Thymus (tissue), 11 donors: ENCODE results near the gene PPARG. TPM values are rescaled to one million over a fixed set of nuclear protein-coding genes. Genes with fewer than 3 reads are reported as not detected.

Experiments used
- DNase-seq, 9 donors: peaks; one replicate each; pipeline ENCODE4 v3.0.0-alpha.2; 2013; ENCODE audit warnings: low spot score in 9 of 9, low read depth in 6 of 9, missing footprints in 1 of 9
- H3K27ac ChIP-seq, 2 donors: one replicate each; pipeline ENCODE4 v1.5.1; 2013; ENCODE audit warnings: control low read depth in 1 of 2, low read depth in 1 of 2, low read length in 1 of 2, mild to moderate bottlenecking in 1 of 2, moderate library complexity in 1 of 2
- H3K27me3 ChIP-seq, 2 donors: one replicate each; pipeline ENCODE4 v1.5.1; 2013; ENCODE audit warnings: low read length in 1 of 2; ENCODE audit not compliant: control insufficient read depth in 2 of 2, insufficient read depth in 1 of 2
- H3K36me3 ChIP-seq, 2 donors: one replicate each; pipeline ENCODE4 v1.5.1; 2013; ENCODE audit warnings: low read length in 1 of 2, mild to moderate bottlenecking in 1 of 2, moderate library complexity in 1 of 2; ENCODE audit not compliant: control insufficient read depth in 2 of 2, insufficient read depth in 2 of 2
- H3K4me1 ChIP-seq, 2 donors: one replicate each; pipeline ENCODE4 v1.5.1; 2013; ENCODE audit warnings: low read length in 2 of 2; ENCODE audit not compliant: control insufficient read depth in 2 of 2, insufficient read depth in 2 of 2
- H3K4me3 ChIP-seq, 2 donors: one replicate each; pipeline ENCODE4 v1.5.1; 2013; ENCODE audit warnings: low read length in 2 of 2, control low read depth in 1 of 2, mild to moderate bottlenecking in 1 of 2
- H3K9me3 ChIP-seq, 2 donors: one replicate each; pipeline ENCODE4 v1.5.1; 2013; ENCODE audit warnings: low read length in 1 of 2, mild to moderate bottlenecking in 1 of 2; ENCODE audit not compliant: control insufficient read depth in 2 of 2, insufficient read depth in 1 of 2
- WGBS: extraction: QIAGEN DNeasy Blood & Tissue Kit; methylation state at CpG from one replicate; pipeline ENCODE4 v1.1.7; 2013; 5-methylcytosine and 5-hydroxymethylcytosine counted together
- polyA plus RNA-seq: library from polyadenylated mRNA; stranded (reverse); fragments of 200-250 nt; gene quantifications from one replicate; pipeline ENCODE4 v1.2.3, GENCODE V29; 2013
- total RNA-seq: library from RNA; stranded (reverse); fragments of 120-200 nt; gene quantifications from one replicate; pipeline ENCODE4 v1.2.4, GENCODE V29; 2013
- donor health status: healthy.

Gene PPARG
- total and polyA plus RNA-seq, 2 donors: 4.3 to 8.8 TPM

DNA sequence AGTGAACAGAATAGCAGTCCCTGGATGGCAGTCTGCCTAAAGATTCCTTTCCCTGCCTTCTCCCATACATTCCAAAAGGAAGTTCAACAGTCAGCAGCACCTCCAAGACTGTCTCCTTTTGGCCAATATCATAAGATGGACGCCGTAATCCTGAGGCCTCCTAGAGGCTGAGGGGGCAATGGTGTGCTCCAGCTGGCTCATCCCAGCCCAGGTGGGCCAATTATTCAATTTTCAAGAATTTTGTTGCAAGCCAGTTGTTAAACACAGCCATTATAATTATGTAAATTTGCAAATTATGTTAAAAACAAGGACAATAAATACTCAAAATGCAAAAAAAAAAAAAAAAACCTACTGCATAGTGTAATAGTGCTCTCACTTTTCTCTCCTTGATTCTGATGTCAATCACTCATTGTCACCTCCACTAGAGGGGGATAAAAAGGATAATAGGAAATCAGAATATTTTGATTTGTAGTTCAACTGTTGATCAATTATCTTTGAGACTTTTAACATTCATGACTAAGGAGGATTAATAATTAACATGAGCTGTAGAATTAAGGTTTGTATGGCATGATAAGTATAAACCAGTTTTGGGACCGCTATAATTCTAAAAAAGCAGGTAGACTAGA, 40.1 kb downstream of the PPARG start:
- no peaks in the 10 kb centered on the region for H3K27me3 ChIP-seq
- H3K36me3 ChIP-seq: no peaks in the 10 kb centered on the region
- no peak for DNase-seq
- no peaks in the 10 kb centered on the region for H3K9me3 ChIP-seq
- no peak overlapping the region for H3K4me3 ChIP-seq
- no peaks in the 10 kb centered on the region for H3K4me1 ChIP-seq
- WGBS: 94% methylated on average over 3 of the region's 3 CpGs
- H3K27ac ChIP-seq: no peak overlapping the region

DNA sequence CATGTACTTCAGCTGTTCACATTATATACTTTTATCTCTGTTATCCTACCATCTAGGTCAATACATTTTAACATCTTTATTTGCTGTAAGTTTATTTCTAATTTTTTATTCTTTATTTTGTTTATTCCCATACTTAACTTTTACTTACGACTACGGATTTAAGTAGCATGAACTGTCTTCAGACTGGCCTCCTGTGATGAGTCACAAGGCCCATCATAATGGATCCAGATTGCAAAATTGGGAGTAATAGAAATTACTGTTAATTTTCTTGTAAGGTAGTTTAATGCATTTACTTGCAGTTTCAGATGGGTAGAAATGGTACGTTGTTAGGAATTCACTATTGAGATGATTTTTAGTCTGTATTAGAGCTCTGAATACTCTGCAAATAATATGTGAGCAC, 45.9 kb downstream of the PPARG start:
- H3K4me1 ChIP-seq: peaks cover 2 to 5% of the 10 kb centered on the region in 2 donors
- H3K27ac ChIP-seq: no peak overlapping the region
- H3K9me3 ChIP-seq: no peaks in the 10 kb centered on the region
- no peak overlapping the region for H3K4me3 ChIP-seq
- no peak for DNase-seq
- over 99% methylated on average over 3 of the region's 3 CpGs for WGBS
- H3K36me3 ChIP-seq: no peaks in the 10 kb centered on the region
- no peaks in the 10 kb centered on the region for H3K27me3 ChIP-seq

DNA sequence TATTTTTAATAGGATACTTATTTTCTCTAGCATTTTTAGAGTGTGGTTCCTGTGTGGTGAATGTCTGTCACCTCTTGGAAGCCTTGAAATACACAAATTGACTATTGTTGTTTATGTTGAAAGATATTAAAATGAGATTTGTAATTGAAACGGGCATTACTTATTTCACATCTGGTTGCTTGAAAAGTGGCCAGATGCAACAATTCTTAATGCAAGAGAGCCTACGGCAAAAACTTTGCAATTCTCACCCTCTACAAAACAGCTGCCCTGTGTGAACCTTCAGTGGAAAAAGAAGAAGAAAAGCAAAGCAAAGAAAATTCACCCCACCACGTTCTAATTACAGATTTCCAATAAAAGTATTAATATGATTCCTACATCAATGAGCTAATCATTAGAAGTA, 46.6 kb downstream of the PPARG start:
- Histone ChIP-seq H3K27me3 (no peaks in the 10 kb centered on the region), H3K36me3 (no peaks in the 10 kb centered on the region), H3K9me3 (no peaks in the 10 kb centered on the region), H3K4me1 (peaks cover 2 to 5% of the 10 kb centered on the region in 2 donors), H3K27ac (no peak overlapping the region), H3K4me3 (no peak overlapping the region)
- DNase-seq: no peak
- 94% methylated on average over 3 of the region's 3 CpGs for WGBS

DNA sequence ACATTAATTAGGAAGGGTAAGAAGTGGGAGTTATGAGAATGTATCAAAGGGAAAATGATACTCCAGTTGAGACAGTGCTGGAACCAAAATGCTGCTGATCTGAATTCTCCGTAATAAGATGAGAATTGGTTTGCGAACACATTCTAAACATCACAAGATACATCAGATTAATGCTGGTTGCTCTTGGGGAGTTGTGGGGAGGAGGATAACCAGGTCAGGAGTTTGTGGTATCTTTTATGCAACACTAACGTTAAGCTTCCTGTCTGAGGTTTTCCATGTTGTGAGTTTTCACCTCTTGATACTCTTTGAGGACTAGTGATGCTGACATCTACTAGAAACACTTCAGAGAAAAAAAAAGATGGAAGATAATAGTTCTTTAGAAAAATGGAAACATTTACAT, 47.2 kb downstream of the PPARG start:
- Histone ChIP-seq H3K4me1 (peaks cover 2 to 5% of the 10 kb centered on the region in 2 donors), H3K27ac (no peak overlapping the region), H3K36me3 (no peaks in the 10 kb centered on the region), H3K9me3 (no peaks in the 10 kb centered on the region), H3K27me3 (no peaks in the 10 kb centered on the region), H3K4me3 (no peak overlapping the region)
- 6% methylated on average over 3 of the region's 3 CpGs for WGBS
- DNase-seq: peak in 8 of 9 donors; percentile 3 to 72 (median 32)

DNA sequence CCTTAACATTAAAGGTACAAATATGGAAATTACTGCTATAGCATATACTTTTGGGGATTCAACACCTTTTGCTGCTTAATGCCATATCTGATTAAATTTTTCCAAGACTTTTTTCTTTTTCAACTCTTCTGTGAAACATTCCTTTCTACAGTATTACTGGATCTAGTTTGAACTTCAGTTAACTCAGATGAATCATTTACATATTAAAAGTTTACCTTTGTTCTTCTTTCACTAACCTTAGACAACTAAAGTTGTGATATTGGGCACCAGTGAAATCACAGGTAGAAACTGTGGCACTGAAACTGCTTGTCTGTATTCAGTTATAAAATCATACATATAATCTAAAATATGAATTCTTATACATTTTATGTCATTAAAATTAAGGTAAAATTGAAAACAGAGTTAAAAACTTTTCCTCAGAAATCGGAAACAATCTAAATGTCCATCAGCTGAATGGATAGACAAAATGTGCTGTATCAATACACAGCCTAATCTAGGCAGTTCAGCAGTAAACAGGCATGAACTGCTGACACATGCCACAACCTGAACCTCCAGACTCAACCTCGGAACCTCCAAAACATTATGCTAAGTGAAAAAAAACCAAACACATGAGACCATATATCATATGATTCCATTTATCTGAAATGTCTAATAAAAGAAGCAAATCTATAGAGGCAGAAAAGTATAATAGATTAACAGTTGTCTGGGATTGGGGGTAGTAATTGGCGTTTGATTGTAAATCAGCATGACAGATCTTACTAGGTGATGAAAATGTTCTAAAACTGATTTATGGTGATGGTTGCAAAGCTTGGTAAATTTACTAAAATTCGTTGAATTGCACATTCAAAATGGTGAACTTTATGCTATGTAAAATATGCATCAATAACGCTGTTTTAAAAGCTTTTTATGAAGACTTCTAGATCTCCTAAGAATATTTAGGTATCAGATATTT, 50.0 kb downstream of the PPARG start:
- Histone ChIP-seq H3K27ac (no peak overlapping the region), H3K4me3 (no peak overlapping the region), H3K27me3 (no peaks in the 10 kb centered on the region), H3K4me1 (peaks cover 2 to 5% of the 10 kb centered on the region in 2 donors), H3K36me3 (no peaks in the 10 kb centered on the region), H3K9me3 (no peaks in the 10 kb centered on the region)
- DNase-seq: no peak
- 98% methylated on average over 5 of the region's 5 CpGs for WGBS

DNA sequence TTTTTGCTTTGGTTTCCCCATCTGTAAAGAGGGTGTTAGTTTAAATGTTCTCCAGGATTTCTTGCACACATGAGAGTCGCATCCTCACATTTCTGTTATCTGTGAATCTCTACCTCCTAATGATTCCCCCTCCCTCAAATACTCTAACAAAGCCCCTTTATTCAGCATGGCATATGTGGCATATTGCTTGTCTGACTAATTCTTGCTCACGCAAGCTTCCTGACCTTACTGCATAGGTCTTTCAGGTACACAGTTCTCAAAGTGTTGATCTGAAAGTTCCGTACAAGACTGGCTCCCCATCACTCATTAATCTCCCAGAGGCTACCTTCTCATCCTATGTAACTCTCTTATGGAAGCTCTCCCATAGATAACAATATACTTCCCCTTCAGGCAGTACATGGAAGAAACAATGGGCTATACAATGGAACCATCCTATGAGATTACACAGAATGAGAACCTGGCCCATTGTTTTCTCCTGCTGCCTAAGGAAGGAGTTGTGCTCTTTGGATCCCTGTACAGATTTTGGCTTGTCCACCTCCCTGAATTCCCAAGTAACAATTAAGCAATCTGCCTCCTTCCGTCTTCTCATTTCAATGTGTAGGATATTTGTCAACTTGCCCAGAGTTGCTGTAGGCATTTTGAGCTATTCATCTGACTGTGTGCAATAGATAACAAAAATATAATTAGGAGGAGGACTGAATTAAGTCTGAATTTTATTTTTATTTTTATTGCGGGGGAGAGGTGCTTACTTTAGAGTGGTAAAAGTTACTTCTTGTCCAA, 51.0 kb downstream of the PPARG start:
- Histone ChIP-seq H3K4me1 (peaks cover 2 to 5% of the 10 kb centered on the region in 2 donors), H3K27me3 (no peaks in the 10 kb centered on the region), H3K36me3 (no peaks in the 10 kb centered on the region), H3K27ac (no peak overlapping the region), H3K9me3 (no peaks in the 10 kb centered on the region), H3K4me3 (no peak overlapping the region)
- DNase-seq: no peak
- WGBS: 96% methylated on average over 5 of the region's 5 CpGs

DNA sequence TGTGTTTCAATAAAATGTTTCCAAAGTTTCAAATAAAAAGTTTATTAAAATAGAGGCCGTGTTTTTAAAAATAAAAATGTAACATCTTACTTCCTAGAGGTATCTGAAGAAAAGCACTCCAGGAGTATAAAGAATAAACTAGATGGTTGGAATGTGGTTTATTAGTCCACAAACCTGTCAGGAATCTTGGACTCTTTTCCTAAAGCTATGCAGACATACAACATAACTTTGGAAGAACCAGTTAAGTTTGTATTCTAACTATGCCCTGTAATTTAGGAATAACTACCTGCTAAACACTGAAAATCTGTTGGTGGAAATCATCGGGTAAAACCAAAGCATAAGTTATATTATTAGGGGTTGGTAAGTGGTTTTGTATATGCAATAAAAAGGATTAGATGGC, 51.6 kb downstream of the PPARG start:
- no peak overlapping the region for H3K27ac ChIP-seq
- no peaks in the 10 kb centered on the region for H3K27me3 ChIP-seq
- H3K9me3 ChIP-seq: no peaks in the 10 kb centered on the region
- peaks cover 2 to 4% of the 10 kb centered on the region in 2 donors for H3K4me1 ChIP-seq
- H3K4me3 ChIP-seq: no peak overlapping the region
- no peak for DNase-seq
- no peaks in the 10 kb centered on the region for H3K36me3 ChIP-seq
- 96% methylated on average over 2 of the region's 2 CpGs for WGBS

DNA sequence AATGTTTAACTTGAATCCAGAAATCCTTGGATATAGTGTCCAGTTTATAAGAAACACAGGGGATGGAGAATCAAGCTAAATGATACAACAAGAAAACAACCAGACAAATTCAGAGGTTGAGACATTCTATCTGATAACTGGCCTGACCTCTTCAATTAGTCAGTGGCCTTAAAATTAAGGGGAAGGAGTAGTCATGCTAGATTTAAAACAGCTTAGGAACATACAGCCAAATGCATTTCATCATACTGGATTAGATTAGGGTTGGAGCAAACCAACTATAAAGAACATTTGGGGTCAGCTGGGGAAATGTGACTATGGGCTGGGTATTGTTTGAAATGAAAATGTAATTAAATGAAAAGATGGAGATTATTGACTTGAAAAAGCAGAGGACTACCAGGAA, 53.3 kb downstream of the PPARG start:
- no peak overlapping the region for H3K27ac ChIP-seq
- DNase-seq: no peak
- no peak overlapping the region for H3K4me3 ChIP-seq
- H3K4me1 ChIP-seq: no peaks in the 10 kb centered on the region
- H3K36me3 ChIP-seq: no peaks in the 10 kb centered on the region
- H3K9me3 ChIP-seq: no peaks in the 10 kb centered on the region
- H3K27me3 ChIP-seq: no peaks in the 10 kb centered on the region

DNA sequence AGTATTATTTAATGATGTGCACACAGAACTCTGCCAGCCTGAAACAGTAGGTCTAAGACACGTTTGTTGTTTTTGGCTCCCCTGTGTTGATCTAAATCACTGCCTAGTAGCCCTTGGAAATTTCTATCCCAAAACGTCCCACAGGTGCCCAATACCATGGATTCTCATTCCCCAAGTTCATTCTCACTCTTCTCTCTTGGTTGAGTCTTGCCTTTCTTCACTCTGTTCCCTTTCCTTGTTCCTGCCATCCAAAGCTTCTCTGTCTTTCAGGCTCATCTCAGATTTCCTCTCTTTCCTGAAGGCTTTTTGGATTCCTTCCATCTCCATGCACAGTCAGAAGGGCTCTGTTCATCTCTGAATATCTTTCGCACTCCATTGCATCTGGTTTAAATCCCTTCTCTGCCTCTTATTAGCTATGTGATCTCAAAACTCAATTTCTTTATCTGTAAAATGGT, 54.2 kb downstream of the PPARG start:
- WGBS: 89% methylated on average over 3 of the region's 3 CpGs
- no peaks in the 10 kb centered on the region for H3K36me3 ChIP-seq
- no peak overlapping the region for H3K4me3 ChIP-seq
- no peak overlapping the region for H3K27ac ChIP-seq
- H3K27me3 ChIP-seq: no peaks in the 10 kb centered on the region
- no peaks in the 10 kb centered on the region for H3K4me1 ChIP-seq
- DNase-seq: no peak
- no peaks in the 10 kb centered on the region for H3K9me3 ChIP-seq
